Naive thymus-derived CD8-positive, alpha-beta T cell (primary cell): Measurements from ENCODE around the gene GLS2. TPM values are rescaled to one million over a fixed set of nuclear protein-coding genes. Genes with fewer than 3 reads are reported as not detected.
A peak's percentile ranks its signal among the peaks of the same experiment; 100 is the strongest.

Source experiments
- ATAC-seq, 2 donors: fragments of 150-1000 bp; cut with Tn5 transposase in 1 of 2; sonication (Bioruptor Pico), chemical (Tn5 transposase) in 1 of 2; 1 replicate in 1 of 2; 2 replicates in 1 of 2; pipeline ENCODE4 v1.10.0; 2021; ENCODE audit warnings: mild to moderate bottlenecking in 2 of 2, moderate library complexity in 2 of 2
- POLR2A ChIA-PET: fragments of 350-600 bp; sonication (Branson Sonifier 250); formaldehyde crosslinking; loops from one replicate; lab custom pipeline; 2021; ENCODE audit warnings: antibody characterized with exemption; lab: Charles Lee
- DNase-seq, 10 donors: peaks; one replicate each; pipeline versions ENCODE4 v3.0.0 to v3.0.0-alpha.2; 2020 to 2022
- H3K27ac Mint-ChIP-seq, 10 donors: one replicate each; pipeline ENCODE4 v1.8.0; 2020 to 2022; ENCODE audit warnings: mild to moderate bottlenecking in 10 of 10, mixed read lengths in 10 of 10, moderate library complexity in 4 of 10, inconsistent platforms in 1 of 10
- H3K27me3 Mint-ChIP-seq, 5 donors: one replicate each; pipeline ENCODE4 v1.8.0; 2021 to 2022; ENCODE audit warnings: mixed read lengths in 5 of 5
- H3K36me3 Mint-ChIP-seq, 3 donors: one replicate each; pipeline ENCODE4 v1.8.0; 2020 to 2022; ENCODE audit warnings: mixed read lengths in 3 of 3, mild to moderate bottlenecking in 2 of 3, inconsistent platforms in 1 of 3
- H3K4me1 Mint-ChIP-seq, 4 donors: one replicate each; pipeline ENCODE4 v1.8.0; 2021 to 2022; ENCODE audit warnings: mixed read lengths in 4 of 4
- H3K4me3 Mint-ChIP-seq, 10 donors: one replicate each; pipeline ENCODE4 v1.8.0; 2020 to 2022; ENCODE audit warnings: mild to moderate bottlenecking in 10 of 10, mixed read lengths in 10 of 10, moderate library complexity in 6 of 10, inconsistent platforms in 1 of 10
- H3K9me3 Mint-ChIP-seq, 9 donors: one replicate each; pipeline ENCODE4 v1.8.0; 2020 to 2022; ENCODE audit warnings: mixed read lengths in 9 of 9, mild to moderate bottlenecking in 3 of 9, inconsistent platforms in 1 of 9, moderate library complexity in 1 of 9
- polyA plus RNA-seq, 3 donors: library from polyadenylated mRNA; unstranded; fragments of 300-500 nt; fragmentation: Illumina TruSeq; gene quantifications; one replicate each; pipeline ENCODE4 v1.2.3, GENCODE V29; 2021
- total RNA-seq, 8 experiments: library from RNA in 2 of 8; stranded (reverse) in 2 of 8; gene quantifications; one replicate each; pipeline ENCODE4 v1.2.3 and lab custom pipeline; 2021 to 2026

Gene GLS2
- total and polyA plus RNA-seq, 5 experiments from 2014 or later: 3.2 to 11.5 (median 6.5) TPM

DNA sequence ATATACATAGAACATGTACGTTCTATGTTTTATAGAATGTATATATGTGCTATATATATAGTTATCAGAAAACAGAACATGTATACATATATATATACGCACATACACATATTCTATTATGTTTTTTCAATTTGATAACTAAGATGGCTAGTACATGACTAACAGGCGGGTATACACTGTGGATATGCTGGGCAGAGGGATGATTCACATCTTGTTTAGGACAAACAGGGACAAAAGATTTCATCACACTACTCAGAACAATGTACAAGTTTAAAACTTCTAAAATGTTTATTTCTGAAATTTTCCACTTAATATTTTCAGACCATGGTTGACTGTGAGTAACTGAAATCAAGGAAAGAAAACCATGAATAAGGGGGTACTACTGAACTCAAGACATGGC, 56.1 kb downstream of the GLS2 start:
- no peak for DNase-seq
- Mint-ChIP-seq H3K9me3 (no peaks in the 10 kb centered on the region), H3K4me3 (no peak overlapping the region), H3K4me1 (peaks cover 0 to 1% (median 0%) of the 10 kb centered on the region in 4 donors), H3K36me3 (peaks cover 0 to 12% (median 7%) of the 10 kb centered on the region in 3 donors), H3K27ac (no peak overlapping the region), H3K27me3 (no peaks in the 10 kb centered on the region)
- POLR2A ChIA-PET: no interaction called here
- ATAC-seq: no peak

DNA sequence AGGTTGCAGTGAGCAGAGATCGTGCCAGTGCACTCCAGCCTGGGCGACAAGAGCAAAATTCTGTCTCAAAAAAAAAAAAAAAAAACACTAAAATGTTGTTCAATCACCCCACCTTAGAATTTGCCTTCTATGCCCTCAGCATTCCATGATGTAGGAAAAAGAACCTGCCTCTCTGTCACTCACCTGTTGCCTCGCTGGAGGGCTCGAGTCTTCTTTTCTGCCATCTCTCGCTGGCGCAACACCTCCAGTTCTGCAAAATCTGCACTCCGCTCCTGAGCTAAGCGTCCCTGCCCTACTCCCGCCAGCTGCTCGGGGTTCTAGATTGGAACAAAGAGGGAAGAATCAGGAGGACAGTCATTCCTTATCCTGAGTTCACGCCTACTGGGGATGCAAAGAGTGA, 56.7 kb downstream of the GLS2 start:
- POLR2A ChIA-PET: no interaction called here
- Mint-ChIP-seq H3K4me3 (no peak overlapping the region), H3K9me3 (no peaks in the 10 kb centered on the region)

DNA sequence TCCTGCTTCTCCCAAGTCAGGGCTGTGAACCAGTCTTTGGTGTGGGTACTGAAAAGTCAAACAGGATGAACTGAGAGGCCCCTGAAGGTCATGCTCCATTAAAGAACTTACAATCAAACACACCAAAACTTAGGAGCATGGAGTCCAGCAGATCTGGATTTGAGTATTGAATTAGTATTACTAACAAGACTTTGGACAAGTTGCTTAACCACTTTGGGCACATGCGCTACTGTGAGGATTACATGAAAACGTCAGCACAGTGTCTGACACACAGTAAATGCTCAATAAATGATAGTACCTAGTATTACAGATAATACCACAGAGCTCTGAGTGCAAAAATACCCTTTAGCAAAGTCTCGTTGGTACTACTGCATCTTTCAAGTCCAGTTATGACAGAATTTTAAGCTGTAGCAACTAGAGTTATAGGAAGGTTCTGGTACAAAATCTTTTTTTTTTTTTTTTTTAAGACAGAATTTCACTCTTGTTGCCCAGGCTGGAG, 62.0 kb downstream of the GLS2 start:
- Mint-ChIP-seq H3K9me3 (no peaks in the 10 kb centered on the region), H3K4me1 (peaks cover 8 to 14% (median 10%) of the 10 kb centered on the region in 4 donors), H3K36me3 (peaks cover 2 to 13% (median 11%) of the 10 kb centered on the region in 3 donors), H3K27me3 (no peaks in the 10 kb centered on the region), H3K27ac (no peak overlapping the region), H3K4me3 (no peak overlapping the region)
- ATAC-seq (no peak), DNase-seq (no peak)
- POLR2A ChIA-PET: interaction anchor here (0.5 to 0.7 kb wide), 3 partner anchors 16 to 131 kb away, joined by 3 read pairs; no protein-coding TSS in a partner anchor

More for the DNA sequence above, 56.7 kb downstream of the GLS2 start:
- DNase-seq (no peak), ATAC-seq (no peak)
- no peaks in the 10 kb centered on the region for H3K27me3 Mint-ChIP-seq
- H3K36me3 Mint-ChIP-seq: peaks cover 0 to 12% (median 7%) of the 10 kb centered on the region in 3 donors
- H3K27ac Mint-ChIP-seq: no peak overlapping the region
- peaks cover 0 to 1% (median 0%) of the 10 kb centered on the region in 4 donors for H3K4me1 Mint-ChIP-seq

DNA sequence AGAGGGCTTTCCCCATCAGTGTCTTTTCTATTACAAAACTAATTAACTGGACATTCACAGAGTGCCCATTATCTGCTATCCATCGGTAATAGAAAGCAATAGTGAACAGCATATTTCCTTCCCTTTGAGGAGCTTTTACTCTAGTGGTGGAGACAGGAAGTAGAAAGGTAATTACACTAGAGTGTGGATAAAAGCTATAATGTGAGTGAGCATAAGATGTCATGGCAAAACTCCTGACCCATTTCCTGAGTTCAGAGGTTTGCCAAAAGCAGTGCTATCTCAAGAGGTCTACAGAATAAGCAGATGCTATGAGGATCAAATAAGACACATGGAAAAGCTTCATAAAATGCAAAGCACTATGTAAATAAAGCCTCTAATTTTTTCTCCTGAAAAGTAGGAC, 62.8 kb downstream of the GLS2 start:
- H3K36me3 Mint-ChIP-seq: peaks cover 3 to 15% (median 15%) of the 10 kb centered on the region in 3 donors
- POLR2A ChIA-PET: interaction anchor here (0.5 to 1.0 kb wide), 2 partner anchors 17 to 117 kb away, joined by 3 read pairs; no protein-coding TSS in a partner anchor
- peak in 2 of 10 donors; percentile 17 to 26 for DNase-seq
- peak overlapping the region; percentile 1 to 93 (median 78) for H3K27ac Mint-ChIP-seq
- peak overlapping the region in 4 of 10 donors; percentile 12 to 48 (median 28) for H3K4me3 Mint-ChIP-seq
- no peaks in the 10 kb centered on the region for H3K27me3 Mint-ChIP-seq
- H3K9me3 Mint-ChIP-seq: no peaks in the 10 kb centered on the region
- peaks cover 8 to 14% (median 10%) of the 10 kb centered on the region in 4 donors for H3K4me1 Mint-ChIP-seq
- peak; percentile 75 to 79 for ATAC-seq

Other genes starting within 250 kb of the GLS2 start
- gene ANKRD52, start 229.8 kb downstream of the GLS2 start, total RNA-seq: 10 to 100 TPM; 34.5 to 43.9 TPM
- gene ANKRD52, start 229.8 kb downstream of the GLS2 start, polyA plus RNA-seq: 10 to 100 TPM in 1 of 3 donors, 1 to 10 TPM in 2; 7.5 to 11.5 (median 7.9) TPM
- 10 to 100 TPM; 37.7 to 39.0 TPM for gene COQ10A, start 221.2 kb downstream of the GLS2 start, total RNA-seq
- 10 to 100 TPM in 1 of 3 donors, 1 to 10 TPM in 2; 7.4 to 15.7 (median 9.6) TPM for gene COQ10A, start 221.2 kb downstream of the GLS2 start, polyA plus RNA-seq
- gene CS, start 187.8 kb downstream of the GLS2 start, total RNA-seq: 100 to 1,000 TPM; 115 to 127 TPM
- 10 to 100 TPM; 48.3 to 68.8 (median 50.2) TPM for gene CS, start 187.8 kb downstream of the GLS2 start, polyA plus RNA-seq
- 10 to 100 TPM; 79.9 to 85.6 TPM for gene CNPY2, start 172.2 kb downstream of the GLS2 start, total RNA-seq
- gene CNPY2, start 172.2 kb downstream of the GLS2 start, polyA plus RNA-seq: 100 to 1,000 TPM; 173 to 196 (median 179) TPM
- gene PAN2, start 154.2 kb downstream of the GLS2 start, total RNA-seq: 100 to 1,000 TPM; 210 to 216 TPM
- gene PAN2, start 154.2 kb downstream of the GLS2 start, polyA plus RNA-seq: 10 to 100 TPM; 10.5 to 11.9 (median 11.0) TPM
- gene IL23A, start 149.3 kb downstream of the GLS2 start, total RNA-seq: 10 to 100 TPM; 32.4 to 35.3 TPM
- 10 to 100 TPM; 12.3 to 16.6 (median 16.2) TPM for gene IL23A, start 149.3 kb downstream of the GLS2 start, polyA plus RNA-seq
- 100 to 1,000 TPM; 161 to 165 TPM for gene STAT2, start 128.1 kb downstream of the GLS2 start, total RNA-seq
- 10 to 100 TPM; 61.7 to 68.1 (median 64.5) TPM for gene STAT2, start 128.1 kb downstream of the GLS2 start, polyA plus RNA-seq
- not detected for gene APOF, start 125.3 kb downstream of the GLS2 start, total RNA-seq
- not detected for gene APOF, start 125.3 kb downstream of the GLS2 start, polyA plus RNA-seq
- 1 to 10 TPM; 5.5 to 5.8 TPM for gene TIMELESS, start 38.7 kb downstream of the GLS2 start, total RNA-seq
- 1 to 10 TPM; 3.3 to 4.2 (median 3.5) TPM for gene TIMELESS, start 38.7 kb downstream of the GLS2 start, polyA plus RNA-seq
- gene MIP, start 33.5 kb downstream of the GLS2 start, total RNA-seq: not detected
- not detected for gene MIP, start 33.5 kb downstream of the GLS2 start, polyA plus RNA-seq
- gene SPRYD4, start 19.6 kb downstream of the GLS2 start, total RNA-seq: 1 to 10 TPM; 9.0 to 9.4 TPM
- 1 to 10 TPM; 1.3 to 1.6 (median 1.4) TPM for gene SPRYD4, start 19.6 kb downstream of the GLS2 start, polyA plus RNA-seq
- 1 to 10 TPM; 4.1 to 4.7 TPM for gene RBMS2, start 33.7 kb upstream of the GLS2 start, total RNA-seq
- 1 to 10 TPM; 1.2 to 6.2 (median 2.2) TPM for gene RBMS2, start 33.7 kb upstream of the GLS2 start, polyA plus RNA-seq
- 100 to 1,000 TPM; 198 to 202 TPM for gene BAZ2A, start 142.2 kb upstream of the GLS2 start, total RNA-seq
- gene BAZ2A, start 142.2 kb upstream of the GLS2 start, polyA plus RNA-seq: 10 to 100 TPM; 14.3 to 29.5 (median 24.1) TPM
- 100 to 1,000 TPM; 269 to 285 TPM for gene ATP5F1B, start 157.8 kb upstream of the GLS2 start, total RNA-seq
- 100 to 1,000 TPM; 724 to 879 (median 771) TPM for gene ATP5F1B, start 157.8 kb upstream of the GLS2 start, polyA plus RNA-seq
- 100 to 1,000 TPM; 179 to 197 TPM for gene PTGES3, start 200.1 kb upstream of the GLS2 start, total RNA-seq
- 100 to 1,000 TPM; 229 to 236 (median 234) TPM for gene PTGES3, start 200.1 kb upstream of the GLS2 start, polyA plus RNA-seq
- 1,000 to 10,000 TPM; 1,471 to 1,474 TPM for gene NACA, start 237.1 kb upstream of the GLS2 start, total RNA-seq
- 1,000 to 10,000 TPM; 1,330 to 1,441 (median 1,344) TPM for gene NACA, start 237.1 kb upstream of the GLS2 start, polyA plus RNA-seq